Endothelial cell of umbilical vein (primary cell): ENCODE results near the gene MPDU1. TPM values are rescaled to one million over a fixed set of nuclear protein-coding genes. Genes with fewer than 3 reads are reported as not detected.

Experiments
- BruUV-seq: library from RNA; stranded (reverse); fragments of 400-500 nt; replicated peaks from 2 replicates; lab custom pipeline; 2021; lab: Mats Ljungman, UMichigan
- CTCF ChIA-PET: fragments of 300-600, 350-600 bp; sonication (Branson Sonifier 250); formaldehyde crosslinking; loops from one replicate; lab custom pipeline; 2021; ENCODE audit warnings: antibody characterized with exemption, inconsistent platforms; lab: Charles Lee
- POLR2A ChIA-PET: fragments of 300-600, 350-600 bp; sonication (Branson Sonifier 250); formaldehyde crosslinking; loops from one replicate; lab custom pipeline; 2021; ENCODE audit warnings: antibody characterized with exemption, inconsistent platforms; lab: Charles Lee
- DNase-seq: peaks from one replicate; pipeline ENCODE4 v3.0.0-alpha.2; 2011; ENCODE audit warnings: low read depth, low spot score
- FAIRE-seq: peaks from 2 replicates; lab custom pipeline; 2011; peaks lifted over from hg19 to GRCh38; lab: Jason Lieb, UNC
- H2AFZ ChIP-seq: 2 replicates; pipeline ENCODE4 v1.6.0; 2012; ENCODE audit warnings: low read depth, low read length, control low read depth, inconsistent platforms
- H3K27ac ChIP-seq: 2 replicates; pipeline ENCODE4 v1.5.1; 2011; ENCODE audit warnings: low read depth, mild to moderate bottlenecking, control low read depth, low read length, moderate library complexity; ENCODE audit not compliant: insufficient read depth
- H3K27me3 ChIP-seq, 2 experiments: 2 replicates each; pipeline versions ENCODE4 v1.6.0 to v1.6.1; 2011; ENCODE audit warnings: low read length in 2 of 2, mixed read lengths in 1 of 2; ENCODE audit not compliant: control insufficient read depth in 2 of 2, insufficient read depth in 2 of 2
- H3K36me3 ChIP-seq, 2 experiments: 2 replicates in 1 of 2; 3 replicates in 1 of 2; pipeline ENCODE4 v1.5.1; 2011; ENCODE audit warnings: low read length in 2 of 2, mild to moderate bottlenecking in 1 of 2, moderate library complexity in 1 of 2; ENCODE audit not compliant: control insufficient read depth in 2 of 2, insufficient read depth in 2 of 2; ENCODE audit errors: extremely low read depth in 1 of 2
- H3K4me1 ChIP-seq: 3 replicates; pipeline ENCODE4 v1.5.1; 2011; ENCODE audit warnings: mild to moderate bottlenecking, low read length; ENCODE audit not compliant: control insufficient read depth, insufficient read depth; ENCODE audit errors: extremely low read depth
- H3K4me2 ChIP-seq: 2 replicates; pipeline ENCODE4 v1.6.1; 2011; ENCODE audit warnings: low read length, control low read depth, mixed read lengths; ENCODE audit not compliant: insufficient read depth
- H3K4me3 ChIP-seq, 3 experiments: fragments of 200-600 bp in 1 of 3; sonication (generic), shearing (Covaris generic) in 1 of 3; replicated peaks in 1 of 3; 2 replicates each; pipeline ENCODE4 v1.5.1; 2011 to 2016; ENCODE audit warnings: control low read depth in 3 of 3, low read length in 3 of 3, mild to moderate bottlenecking in 2 of 3, inconsistent platforms in 1 of 3, low read depth in 1 of 3, moderate library complexity in 1 of 3; ENCODE audit not compliant: insufficient read depth in 1 of 3
- H3K79me2 ChIP-seq: 2 replicates; pipeline ENCODE4 v1.6.0; 2012; ENCODE audit warnings: low read length, inconsistent platforms; ENCODE audit not compliant: control insufficient read depth, insufficient read depth
- H3K9ac ChIP-seq: replicated peaks from 2 replicates; pipeline ENCODE3; 2011; ENCODE audit warnings: low read length, control low read depth; ENCODE audit not compliant: insufficient read depth; ENCODE audit errors: extremely low read depth
- H3K9me1 ChIP-seq: replicated peaks from 3 replicates; pipeline ENCODE4 v1.6.0; 2011; ENCODE audit warnings: mild to moderate bottlenecking, low read length; ENCODE audit not compliant: control insufficient read depth, insufficient read depth; ENCODE audit errors: extremely low read depth
- H3K9me3 ChIP-seq: replicated peaks from 2 replicates; pipeline ENCODE4 v1.5.1; 2012; ENCODE audit warnings: low read length, inconsistent platforms; ENCODE audit not compliant: control insufficient read depth, insufficient read depth
- H4K20me1 ChIP-seq: replicated peaks from 2 replicates; pipeline ENCODE3; 2011; ENCODE audit warnings: mild to moderate bottlenecking, low read length; ENCODE audit not compliant: control insufficient read depth, insufficient read depth; ENCODE audit errors: extremely low read depth
- EZH2 ChIP-seq: IDR thresholded peaks from 2 replicates; pipeline ENCODE4 v1.6.1; 2012; ENCODE audit warnings: borderline replicate concordance, low read depth, mild to moderate bottlenecking, moderate library complexity, low read length, inconsistent platforms; ENCODE audit not compliant: severe bottlenecking
- FOS ChIP-seq: IDR thresholded peaks from 2 replicates; pipeline ENCODE4 v1.6.1; 2011; ENCODE audit warnings: mild to moderate bottlenecking, low read length, moderate library complexity, borderline replicate concordance; ENCODE audit not compliant: insufficient read depth
- GATA2 ChIP-seq: IDR thresholded peaks from 2 replicates; pipeline ENCODE4 v1.7.0; 2011; ENCODE audit warnings: low read depth, mild to moderate bottlenecking, moderate library complexity, mixed read lengths, low read length; ENCODE audit not compliant: insufficient read length, insufficient read depth
- JUN ChIP-seq: IDR thresholded peaks from 2 replicates; pipeline ENCODE4 v1.6.1; 2011; ENCODE audit warnings: borderline replicate concordance, low read depth; ENCODE audit not compliant: insufficient read length, insufficient read depth
- MYC ChIP-seq: IDR thresholded peaks from one replicate; pipeline ENCODE4 v1.6.1; 2011; ENCODE audit warnings: mild to moderate bottlenecking, low read depth, low read length
- POLR2A ChIP-seq: IDR thresholded peaks from 2 replicates; pipeline ENCODE4 v1.6.1; 2012; ENCODE audit warnings: low read depth, mild to moderate bottlenecking, control low read depth, low read length
- POLR2AphosphoS5 ChIP-seq: IDR thresholded peaks from 2 replicates; pipeline ENCODE4 v1.6.1; 2012; ENCODE audit warnings: low read depth, mild to moderate bottlenecking, control low read depth, low read length, moderate library complexity; ENCODE audit not compliant: insufficient read depth
- dilution Hi-C: fragments of 300-500 bp; cut with MboI; formaldehyde crosslinking; loops from one replicate; pipeline ENCODE4 v1.15.0; 2019; ENCODE audit warnings: low sequenced_read_pairs; ENCODE audit not compliant: extremely low pct_ligation_motif_present
- intact Hi-C: fragments of 100-400 bp; cut with micrococcal nuclease; formaldehyde crosslinking; loops from one replicate; pipeline ENCODE4 v1.10.0; 2022
- polyA plus RNA-seq, 4 experiments: library from polyadenylated mRNA; depleted of rRNA in 3 of 4; stranded (reverse) in 3 of 4; unstranded in 1 of 4; fragments of >200 nt; gene quantifications; 2 replicates each; pipeline versions ENCODE4 v1.2.1 to v1.2.3, GENCODE V29; 2011 to 2012; ENCODE audit warnings: missing spikeins in 1 of 4
- total RNA-seq: library from RNA; stranded (reverse); gene quantifications from 2 replicates; pipeline ENCODE4 v1.2.3, GENCODE V29; 2021
- TF ChIP-seq, protein P1 (sequence below), 2 donors: IDR thresholded peaks; 1 replicate in 1 of 2; 2 replicates in 1 of 2; pipeline ENCODE4 v1.5.1; 2011; ENCODE audit warnings: low read length in 2 of 2, mild to moderate bottlenecking in 2 of 2, moderate library complexity in 2 of 2, control low read depth in 1 of 2, inconsistent platforms in 1 of 2, low read depth in 1 of 2; ENCODE audit not compliant: insufficient read depth in 1 of 2; ENCODE audit errors: extremely low read depth in 1 of 2
- TF ChIP-seq, protein P2 (sequence below): IDR thresholded peaks from 2 replicates; pipeline ENCODE4 v1.6.1; 2011; ENCODE audit not compliant: insufficient read depth, insufficient read length

The MPDU1 gene
- total and polyA plus RNA-seq, 2 donors (not counting 3 experiments of a cell fraction or from before 2014, with no cell fraction given): 78.0 to 368 TPM

DNA sequence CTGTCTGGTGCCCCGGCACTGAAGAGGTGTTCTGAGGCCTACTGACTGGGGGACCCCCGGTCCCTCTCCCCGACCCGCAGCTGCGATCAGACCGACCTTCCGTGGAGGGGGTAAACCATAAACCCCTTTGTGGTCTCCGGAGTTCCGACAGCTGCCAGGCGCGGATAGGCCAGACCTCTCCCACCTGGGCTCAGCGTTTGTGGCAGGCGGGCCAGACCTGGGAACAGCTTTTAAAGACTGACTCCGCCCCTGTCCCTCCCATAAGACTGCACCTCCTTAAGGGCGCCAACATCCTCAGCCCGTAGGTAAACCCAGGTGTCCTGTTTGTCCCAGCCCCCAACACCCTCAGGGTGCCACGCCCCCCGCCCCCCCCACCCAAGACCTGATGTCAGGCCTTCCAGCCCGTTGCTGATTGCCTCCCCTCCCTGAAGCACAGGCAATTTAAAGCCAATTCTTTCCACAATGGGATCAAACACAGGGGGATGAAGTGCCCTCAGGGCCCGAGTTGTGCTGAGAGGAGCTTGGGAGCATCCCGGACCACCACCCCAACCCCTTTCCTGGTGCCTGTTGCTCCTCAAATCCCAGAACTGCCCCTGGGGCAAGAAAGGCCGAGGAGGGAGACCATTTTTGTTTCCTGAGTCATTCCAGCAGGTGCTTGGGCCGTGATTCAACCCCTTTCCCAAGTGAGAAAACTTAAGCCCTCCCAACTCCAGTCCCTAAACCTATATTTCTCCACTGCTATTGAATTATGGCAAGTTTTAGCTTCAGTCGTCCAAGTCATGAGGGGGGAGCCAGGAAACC lies 6.4 kb downstream of the MPDU1 start, which contains the start of gene SOX15:
TSS of gene SOX15 (minus strand) at position 204 of the 801 bp plus-strand sequence. CDS start 418 bp downstream, outside the sequence.
- Histone ChIP-seq H3K27me3 (no peaks in the 10 kb centered on the region), H3K4me3 (no peak within 1 kb of the TSS), H3K9ac (no peak within 1 kb of the TSS), H3K9me1 (no peaks in the 10 kb centered on the region), H3K9me3 (no peaks in the 10 kb centered on the region), H3K4me1 (peaks cover 10% of the 10 kb centered on the region), H3K79me2 (peaks cover 9% of the 10 kb centered on the region), H3K4me2 (peak within 1 kb of the TSS; percentile 19), H3K27ac (no peak within 1 kb of the TSS), H4K20me1 (no peaks in the 10 kb centered on the region), H3K36me3 (peaks cover 14 to 43% of the 10 kb centered on the region in 2 experiments), H2AFZ (no peak within 1 kb of the TSS)
- no peak for TF ChIP-seq POLR2A
- no peak for TF ChIP-seq EZH2
- TF ChIP-seq, protein P1, sequence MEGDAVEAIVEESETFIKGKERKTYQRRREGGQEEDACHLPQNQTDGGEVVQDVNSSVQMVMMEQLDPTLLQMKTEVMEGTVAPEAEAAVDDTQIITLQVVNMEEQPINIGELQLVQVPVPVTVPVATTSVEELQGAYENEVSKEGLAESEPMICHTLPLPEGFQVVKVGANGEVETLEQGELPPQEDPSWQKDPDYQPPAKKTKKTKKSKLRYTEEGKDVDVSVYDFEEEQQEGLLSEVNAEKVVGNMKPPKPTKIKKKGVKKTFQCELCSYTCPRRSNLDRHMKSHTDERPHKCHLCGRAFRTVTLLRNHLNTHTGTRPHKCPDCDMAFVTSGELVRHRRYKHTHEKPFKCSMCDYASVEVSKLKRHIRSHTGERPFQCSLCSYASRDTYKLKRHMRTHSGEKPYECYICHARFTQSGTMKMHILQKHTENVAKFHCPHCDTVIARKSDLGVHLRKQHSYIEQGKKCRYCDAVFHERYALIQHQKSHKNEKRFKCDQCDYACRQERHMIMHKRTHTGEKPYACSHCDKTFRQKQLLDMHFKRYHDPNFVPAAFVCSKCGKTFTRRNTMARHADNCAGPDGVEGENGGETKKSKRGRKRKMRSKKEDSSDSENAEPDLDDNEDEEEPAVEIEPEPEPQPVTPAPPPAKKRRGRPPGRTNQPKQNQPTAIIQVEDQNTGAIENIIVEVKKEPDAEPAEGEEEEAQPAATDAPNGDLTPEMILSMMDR (IDR thresholded peaks at IDR 0.05; ENCODE audit: extremely low read depth in 1 of 2, insufficient read depth in 1 of 2, low read depth in 1 of 2, low read length in 2 of 2): no peak
- TF ChIP-seq, protein P2, sequence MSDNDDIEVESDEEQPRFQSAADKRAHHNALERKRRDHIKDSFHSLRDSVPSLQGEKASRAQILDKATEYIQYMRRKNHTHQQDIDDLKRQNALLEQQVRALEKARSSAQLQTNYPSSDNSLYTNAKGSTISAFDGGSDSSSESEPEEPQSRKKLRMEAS: no peak
- TF ChIP-seq POLR2AphosphoS5: no peak
- TF ChIP-seq JUN: no peak
- TF ChIP-seq GATA2: no peak
- no peak for TF ChIP-seq FOS
- no peak for TF ChIP-seq MYC
- DNase-seq: no peak
- no TSS peak for BruUV-seq
- CTCF ChIA-PET: interaction anchor here (0.8 to 5.1 kb wide), 31 partner anchors 9 to 545 kb away, joined by 3 to 61 read pairs (median 5); partner anchors contain the start of genes CD68, SENP3, TMEM102 and TMEM95
- dilution Hi-C loops (no loop called here), intact Hi-C loops (loop anchor here (1.0 to 2.0 kb wide), 5 partner anchors 18 to 234 kb away; partner anchors contain the start of genes FXR2 and SENP3)
- peak; percentile 8 for FAIRE-seq
- POLR2A ChIA-PET: interaction anchor here (0.7 to 1.9 kb wide), 3 partner anchors 10 to 97 kb away, joined by 3 to 6 read pairs (median 4); partner anchors contain the start of genes CD68 and TP53
